DMS79 treated with DMSO at 0.1 percent for 48 hours (cell line): ENCODE data around the gene KHK.
A peak's percentile ranks its signal among the peaks of the same experiment; 100 is the strongest.

Source experiments
- DNase-seq: peaks from one replicate; lab custom pipeline; 2025; lab: John Stamatoyannopoulos, UW

KHK gene

DNA sequence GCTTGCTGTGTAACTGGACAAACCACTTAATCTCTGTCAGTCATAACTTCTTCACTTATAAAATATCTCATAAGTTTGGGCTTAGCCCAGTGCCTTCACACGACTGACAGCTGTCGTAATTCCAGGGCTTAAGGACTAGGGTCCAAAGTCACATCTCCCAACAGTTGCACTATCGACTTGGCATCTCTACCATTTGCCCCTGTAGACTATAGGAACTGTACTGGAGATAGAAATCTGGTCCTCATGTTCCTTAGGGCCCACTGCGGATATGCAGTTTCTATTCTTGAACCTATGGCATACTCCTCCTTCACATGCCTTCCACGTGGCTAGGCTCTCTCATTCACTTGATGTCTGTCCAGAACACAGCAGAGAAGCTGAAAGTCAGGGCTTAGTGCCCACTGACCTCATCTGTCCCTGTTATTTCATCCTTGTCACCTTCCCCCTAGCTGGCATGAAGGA, 39.7 kb downstream of the KHK start:
- DNase-seq, result no peak

DNA sequence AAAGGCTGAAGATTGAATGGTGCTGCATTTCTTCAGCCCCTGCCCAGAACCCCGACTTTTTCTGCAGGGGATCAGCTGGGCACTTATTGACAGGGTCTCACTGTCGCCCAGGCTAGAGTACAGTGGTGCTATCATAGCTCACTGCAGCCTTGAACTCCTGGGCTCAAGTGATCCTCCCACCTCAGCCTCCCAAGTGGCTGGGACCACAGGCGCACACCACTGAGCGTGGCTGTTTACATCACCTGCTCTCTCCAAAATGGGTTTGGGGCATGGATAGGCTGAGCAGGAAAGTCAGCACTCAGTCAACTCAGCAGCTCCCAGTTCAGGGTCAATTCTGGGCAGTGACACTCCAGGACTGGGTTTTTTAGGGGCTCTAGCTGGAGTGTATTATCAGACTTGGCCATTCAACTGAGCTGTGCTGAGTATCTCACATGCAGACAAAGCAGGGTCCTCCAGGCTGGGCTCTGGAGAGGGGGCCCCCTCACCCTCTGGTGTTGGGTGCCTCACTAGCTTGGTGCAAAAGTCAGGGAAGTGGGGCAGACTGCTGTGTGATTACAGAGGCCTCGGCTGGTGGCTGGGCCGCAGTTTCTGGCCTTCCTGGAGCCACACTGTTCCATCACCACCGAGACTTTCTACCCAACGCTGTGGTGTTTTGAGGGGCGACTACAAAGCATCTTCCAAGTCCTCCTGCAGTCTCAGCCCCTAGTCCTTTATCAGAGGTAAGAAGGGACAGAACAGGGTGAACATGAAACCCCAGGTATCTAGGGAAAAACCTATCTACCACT, 41.5 kb downstream of the KHK start:
- DNase-seq, result no peak

DNA sequence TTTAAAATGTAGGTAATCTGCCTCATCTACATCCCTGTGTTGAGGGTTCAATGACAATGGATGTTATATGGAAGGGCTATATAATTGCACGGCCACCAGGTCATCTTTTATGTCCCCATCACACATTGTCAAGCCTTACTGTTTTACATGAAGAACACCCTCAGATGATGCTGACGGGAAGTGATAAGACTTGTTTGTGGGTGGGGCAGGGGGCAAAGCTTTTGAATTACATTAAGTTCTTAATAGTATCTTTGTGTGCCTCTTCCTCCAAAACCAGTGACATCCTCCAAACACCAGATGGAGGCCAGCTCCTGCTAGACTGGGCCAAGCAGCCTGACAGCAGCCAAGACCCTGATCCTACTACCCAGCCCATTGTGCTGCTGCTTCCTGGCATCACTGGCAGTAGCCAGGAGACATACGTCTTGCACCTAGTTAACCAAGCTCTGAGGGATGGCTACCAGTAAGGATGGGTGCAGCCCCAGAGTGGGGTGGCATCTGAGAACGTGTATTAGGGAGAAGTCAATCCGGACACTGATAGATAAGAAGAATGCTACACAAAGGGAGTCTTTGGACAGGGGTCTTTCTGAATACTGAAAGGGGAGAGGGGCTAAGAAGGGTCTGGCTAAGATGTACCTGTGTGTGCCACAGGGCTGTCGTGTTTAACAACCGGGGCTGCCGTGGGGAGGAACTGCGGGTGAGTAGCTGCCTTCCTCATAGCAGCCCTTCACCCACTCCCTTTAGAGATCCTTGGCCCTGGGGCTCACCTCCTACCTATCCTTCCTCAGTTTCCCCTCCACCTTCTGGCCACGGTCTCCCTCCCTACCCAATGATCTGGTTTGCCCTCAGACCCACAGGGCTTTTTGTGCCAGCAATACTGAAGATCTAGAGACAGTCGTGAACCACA, 42.3 kb downstream of the KHK start:
- no peak for DNase-seq

DNA sequence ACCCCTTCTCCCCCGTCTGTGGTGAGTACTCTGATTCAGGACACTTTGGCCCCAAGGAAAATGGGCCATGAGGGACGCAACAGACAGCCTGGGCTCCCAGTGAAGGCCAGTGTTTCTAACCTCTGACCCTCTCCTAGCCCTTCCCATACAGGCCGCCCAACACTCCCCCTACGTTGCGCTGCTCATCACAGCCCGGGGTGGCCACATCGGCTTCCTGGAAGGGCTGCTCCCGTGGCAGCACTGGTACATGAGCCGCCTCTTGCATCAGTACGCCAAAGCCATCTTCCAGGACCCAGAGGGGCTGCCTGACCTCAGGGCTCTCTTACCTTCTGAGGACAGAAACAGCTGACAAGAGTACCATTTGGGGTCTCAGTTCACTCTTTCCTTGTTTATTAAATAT, 43.8 kb downstream of the KHK start:
- no peak for DNase-seq

DNA sequence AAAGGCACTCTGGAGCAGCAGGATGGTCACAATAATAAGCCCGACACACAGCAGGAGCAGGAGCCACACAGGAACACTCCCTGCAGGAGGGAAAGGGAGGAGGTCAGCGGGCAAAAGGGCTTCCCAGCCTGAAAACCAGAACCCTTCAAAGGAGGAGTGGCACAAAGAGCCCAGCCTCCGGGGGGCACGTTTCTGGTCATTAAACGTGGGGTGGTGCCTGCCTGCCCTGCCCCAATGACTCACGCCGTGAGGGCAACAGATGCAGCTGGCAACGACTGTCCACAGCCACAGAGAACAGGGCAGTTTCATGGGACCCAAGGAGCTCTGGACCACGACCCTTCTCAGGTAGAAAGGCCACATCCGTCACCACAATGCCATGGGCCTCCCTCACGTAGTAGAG, 44.9 kb downstream of the KHK start:
- DNase-seq, result no peak

DNA sequence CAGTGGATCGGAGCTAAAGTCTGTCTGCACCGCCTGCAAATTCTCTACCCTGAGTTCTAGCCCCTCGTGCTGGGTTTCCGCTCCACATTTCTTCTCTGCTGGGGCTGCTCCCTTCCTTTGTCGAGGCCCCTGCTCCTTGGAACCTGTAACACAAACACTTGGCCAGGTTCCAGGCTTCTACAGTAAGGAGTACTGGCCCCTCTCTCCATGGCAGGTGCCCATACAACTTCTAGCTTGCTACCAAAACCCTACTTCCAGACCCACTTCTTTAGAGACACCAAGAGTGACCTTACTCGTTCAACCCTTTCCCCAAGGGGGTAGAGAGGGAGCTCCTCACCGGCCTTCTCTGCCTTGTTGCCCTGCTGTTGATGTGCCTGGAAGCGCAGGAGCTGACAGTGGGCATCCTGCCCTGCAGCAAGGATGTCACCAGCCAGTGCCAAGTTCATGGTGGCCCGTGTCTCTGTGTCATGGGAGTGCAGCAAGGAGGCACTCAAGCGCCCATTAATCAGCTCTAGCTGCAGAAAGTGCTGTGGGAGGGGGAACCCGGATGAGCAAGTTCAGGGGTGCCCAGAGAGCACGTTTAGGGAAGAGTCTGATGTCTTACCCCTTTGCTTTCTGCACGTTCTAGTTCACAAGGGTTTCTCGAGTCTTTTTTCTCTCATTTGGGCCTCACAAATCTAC, 46.8 kb downstream of the KHK start:
- DNase-seq, result no peak

DNA sequence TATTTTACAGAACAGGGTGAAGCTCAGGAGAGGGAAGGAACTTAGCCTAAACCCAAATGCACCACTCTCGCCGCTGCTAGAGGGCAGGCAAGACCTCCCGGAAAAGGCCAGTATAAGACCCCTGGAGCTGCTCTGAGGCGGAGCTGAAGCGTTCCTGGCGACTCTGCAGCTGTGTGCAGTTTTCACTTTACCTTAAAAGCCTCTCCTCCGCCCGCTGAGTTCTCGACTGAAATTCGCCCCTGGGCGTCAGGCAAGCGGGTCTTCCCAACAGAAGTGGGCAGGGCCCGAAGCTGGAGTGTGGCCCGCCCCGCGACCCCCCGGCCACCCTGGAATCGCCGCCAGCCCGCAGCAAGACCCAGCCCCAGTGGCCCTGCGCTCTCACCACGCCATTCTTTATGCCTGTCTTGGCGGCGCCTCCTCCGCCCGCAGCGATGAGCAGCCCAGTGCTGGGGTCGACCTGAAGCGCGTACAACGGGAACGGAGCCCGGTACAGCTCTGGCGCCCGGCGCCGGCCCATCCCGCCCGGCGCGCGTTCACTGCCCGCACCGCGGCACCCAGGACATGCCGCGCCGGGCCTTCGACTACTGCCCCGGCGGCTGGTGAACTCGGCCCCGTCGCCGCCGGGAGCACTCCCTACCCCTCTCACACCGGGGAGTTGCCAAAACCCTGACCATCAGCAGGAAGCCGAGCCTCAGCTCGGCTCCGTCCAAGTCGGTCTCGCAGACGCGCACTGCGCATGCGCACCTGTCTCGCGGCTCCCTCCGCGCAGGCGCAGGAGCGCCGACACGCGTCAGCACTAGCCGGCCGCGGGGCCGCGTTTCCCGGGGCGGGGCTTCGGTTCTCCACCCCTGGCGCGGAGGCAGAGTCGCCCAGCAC, 47.6 kb downstream of the KHK start, which contains the start of gene PREB:
TSS of gene PREB (minus strand) at position 732 of the 876 bp plus-strand sequence. CDS start at position 517, 215 bp downstream.
- DNase-seq, result peak; percentile 96

DNA sequence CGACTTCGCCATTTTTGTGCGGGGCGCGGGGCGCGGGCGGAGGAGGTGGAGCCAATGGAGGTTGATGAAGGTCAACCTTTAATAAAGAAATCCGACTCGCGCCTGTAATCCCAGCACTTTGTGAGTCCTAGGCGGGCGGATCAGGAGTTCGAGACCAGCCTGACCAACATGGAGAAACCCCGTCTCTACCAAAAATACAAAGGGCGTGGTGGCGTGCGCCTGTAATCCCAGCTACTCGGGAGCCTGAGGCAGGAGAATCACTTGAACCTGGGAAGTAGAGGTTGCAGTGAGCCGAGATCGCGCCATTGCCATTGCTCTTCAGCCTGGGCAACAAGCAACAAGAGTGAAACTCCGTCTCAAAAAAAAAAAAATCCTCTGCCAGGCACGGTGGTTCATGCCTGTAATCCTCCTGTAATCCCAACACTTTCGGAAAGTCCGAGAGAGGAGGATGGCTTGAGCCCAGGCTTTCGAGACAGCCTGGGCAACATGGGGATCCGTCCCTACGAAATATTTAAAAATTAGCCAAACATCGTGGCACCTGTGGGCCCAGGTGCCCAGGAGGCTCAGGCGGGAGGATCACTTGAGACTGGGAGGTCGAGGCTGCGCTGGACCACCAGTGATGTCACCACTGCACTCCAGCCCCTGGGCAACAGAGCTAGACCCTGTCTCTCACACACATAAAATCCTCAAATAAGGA, 48.4 kb downstream of the KHK start:
- DNase-seq, result no peak

DNA sequence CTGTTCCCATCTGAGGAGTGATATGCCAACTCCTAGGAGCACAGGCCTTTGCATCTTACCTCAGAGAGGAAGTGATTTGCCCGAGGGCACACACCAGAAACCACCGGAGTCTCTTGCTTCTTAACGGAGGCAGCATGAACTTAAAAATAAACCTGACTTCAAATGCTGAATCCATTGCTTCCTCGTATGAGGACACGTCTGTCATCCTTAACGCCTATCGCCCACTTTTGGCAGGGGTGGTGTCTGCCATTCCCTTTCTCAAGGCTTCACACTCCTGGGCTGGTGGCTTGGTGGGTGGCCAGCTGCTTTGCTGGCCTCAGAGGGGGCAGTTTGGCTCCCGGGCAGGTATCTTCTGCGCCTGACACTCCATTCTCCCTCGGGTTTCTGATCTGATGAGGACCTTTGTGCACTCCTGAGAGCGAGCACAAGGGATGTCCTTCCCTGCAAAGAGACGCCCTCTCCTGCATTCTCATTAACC, 48.9 kb downstream of the KHK start:
- no peak for DNase-seq

DNA sequence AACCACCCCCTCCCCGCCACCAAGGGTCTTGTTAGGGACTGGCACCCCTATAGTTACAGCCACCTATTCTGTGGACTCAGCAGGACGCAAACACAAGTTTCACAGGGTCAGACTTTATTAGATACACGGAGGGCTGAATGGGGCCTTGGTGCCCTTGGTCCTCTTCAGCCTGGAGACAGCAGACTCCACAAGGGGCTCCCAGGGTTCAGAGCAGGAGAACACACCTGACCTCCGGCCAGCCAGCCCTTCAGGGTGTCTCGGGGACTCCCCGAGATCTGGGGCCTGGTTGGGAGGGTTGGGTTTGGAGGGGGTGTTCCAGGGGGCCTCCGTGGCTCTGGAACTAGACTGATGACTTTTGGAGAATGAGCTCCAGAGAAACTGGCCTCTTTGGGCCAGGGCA, 50.2 kb downstream of the KHK start:
- DNase-seq, result no peak

DNA sequence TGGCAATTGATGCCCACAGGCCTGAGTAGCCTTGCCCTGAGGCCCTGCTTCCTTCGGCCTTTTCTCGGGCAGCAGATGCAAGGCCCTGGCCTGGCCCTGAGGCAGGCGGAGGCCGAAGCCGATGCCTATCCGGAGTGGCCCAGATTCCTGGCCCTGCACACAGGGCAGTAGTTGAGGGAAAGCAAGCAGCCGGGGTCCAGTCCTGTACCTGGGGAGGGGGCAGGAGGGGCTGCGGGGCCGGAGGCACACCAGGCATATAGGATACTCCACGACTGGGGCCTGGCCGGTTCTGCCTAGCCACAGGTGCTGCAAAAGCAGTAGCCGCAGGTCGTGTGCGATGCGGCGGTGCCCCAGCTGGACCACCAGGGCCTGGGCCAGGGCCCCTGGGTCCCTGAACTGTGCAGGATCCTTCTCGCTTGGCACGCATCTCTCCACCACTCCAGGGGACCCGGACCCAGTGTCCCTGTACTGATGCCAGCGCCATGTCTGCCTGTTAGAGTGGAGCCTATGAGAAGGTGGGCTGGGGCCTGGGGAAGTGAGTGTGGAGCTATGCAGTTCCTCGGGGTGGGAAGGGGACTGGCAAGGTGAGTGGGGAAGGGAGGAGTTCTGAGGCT, 50.9 kb downstream of the KHK start:
- no peak for DNase-seq

DNA sequence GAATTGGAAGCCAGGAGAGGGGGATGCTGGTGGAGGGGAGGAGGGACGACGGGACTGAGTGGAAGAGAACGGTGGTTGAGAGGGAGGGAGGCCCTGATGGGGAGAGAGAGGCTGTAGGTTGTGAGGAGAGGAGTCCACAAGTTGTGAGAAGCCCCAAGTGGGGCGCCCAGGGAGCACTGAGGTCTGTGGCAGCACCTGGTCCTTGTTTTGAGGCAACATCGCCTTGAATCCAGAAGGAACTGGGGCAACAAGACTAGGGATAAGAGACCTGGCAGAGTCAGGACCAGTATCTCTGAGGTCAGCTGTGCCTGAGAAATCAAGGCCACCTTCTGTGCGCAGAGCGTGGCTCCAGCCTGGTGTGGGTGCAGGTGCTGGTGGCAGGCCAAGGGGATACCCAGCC, 51.5 kb downstream of the KHK start:
- no peak for DNase-seq

DNA sequence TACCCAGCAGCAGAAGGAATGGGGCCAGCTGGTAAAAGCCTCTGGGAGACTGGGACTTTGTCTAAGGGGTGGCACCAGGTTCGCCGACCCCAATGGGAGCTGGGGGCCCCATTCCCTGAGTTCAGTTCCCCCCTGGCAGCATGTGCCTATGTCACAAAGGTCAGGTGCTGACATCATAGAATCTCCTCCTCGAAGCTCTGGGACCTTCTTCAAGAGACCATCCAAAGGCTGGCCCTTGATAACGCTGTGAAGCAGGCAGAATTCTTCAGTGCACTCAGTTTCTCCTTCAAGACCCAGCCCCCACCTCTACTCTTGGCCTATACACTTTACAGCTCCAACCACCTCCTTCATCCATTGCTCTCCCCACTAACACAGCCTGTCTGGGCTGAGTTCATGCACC, 52.7 kb downstream of the KHK start, which contains the start of gene PRR30:
TSS of gene PRR30 (minus strand) at position 101 of the 400 bp plus-strand sequence. CDS start 1,081 bp downstream, outside the sequence.
- DNase-seq, result no peak

DNA sequence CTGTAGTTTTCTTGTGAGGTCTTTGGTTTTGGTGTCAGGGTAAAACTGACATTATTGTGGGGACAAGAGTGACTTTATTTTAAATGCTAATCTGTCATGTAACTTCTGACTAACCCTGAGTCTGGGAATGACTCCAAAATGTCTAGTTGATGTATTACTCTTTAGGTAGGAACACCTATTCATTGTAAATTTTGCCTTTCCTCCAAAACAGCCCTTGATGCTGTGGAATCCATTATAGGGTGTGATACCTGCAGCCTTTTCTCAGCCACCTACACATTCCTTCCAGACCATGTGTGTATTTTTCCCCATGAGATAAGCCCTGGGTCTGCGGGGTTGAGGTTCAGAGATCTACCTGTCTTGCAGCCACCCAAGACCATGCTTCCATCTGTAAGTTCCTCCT, 56.7 kb downstream of the KHK start:
- DNase-seq, result no peak

DNA sequence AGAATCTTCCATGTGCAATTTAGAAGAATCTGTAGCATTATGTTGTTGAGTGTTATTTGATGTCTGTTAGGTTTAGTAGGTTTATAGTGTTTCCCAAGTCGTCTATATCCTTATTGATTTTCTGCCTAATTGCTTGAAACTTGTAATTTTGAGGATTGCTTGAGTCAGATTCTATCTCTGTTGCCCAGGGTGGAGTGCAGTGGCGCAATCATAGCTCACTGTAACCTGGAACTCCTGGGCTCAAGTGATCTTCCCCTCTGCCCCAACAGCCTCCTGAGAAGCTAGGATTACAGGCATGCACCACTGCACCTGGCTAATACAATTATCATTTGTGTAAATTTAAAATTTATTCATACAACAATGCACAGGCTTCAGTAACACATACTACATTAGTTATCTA, 59.1 kb downstream of the KHK start:
- DNase-seq, result no peak

DNA sequence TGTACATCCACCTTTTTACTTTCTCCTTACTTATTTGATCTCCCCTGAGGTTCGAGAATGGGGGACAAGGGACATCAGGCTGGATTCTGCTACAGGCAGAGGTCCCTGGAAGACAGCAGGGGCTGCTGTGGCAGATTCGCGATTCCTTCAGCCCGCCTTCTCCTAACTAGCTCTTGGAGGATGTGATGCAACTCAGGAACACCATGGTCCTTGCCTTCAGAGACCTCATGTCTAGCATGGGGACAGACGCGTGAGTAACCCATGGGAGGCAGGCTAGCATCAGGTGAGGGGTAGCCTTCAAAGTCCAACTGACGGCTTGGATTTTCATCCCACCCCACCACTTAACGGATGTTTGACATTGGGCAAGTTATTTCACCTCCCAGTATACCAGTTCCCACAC, 61.4 kb downstream of the KHK start:
- no peak for DNase-seq

DNA sequence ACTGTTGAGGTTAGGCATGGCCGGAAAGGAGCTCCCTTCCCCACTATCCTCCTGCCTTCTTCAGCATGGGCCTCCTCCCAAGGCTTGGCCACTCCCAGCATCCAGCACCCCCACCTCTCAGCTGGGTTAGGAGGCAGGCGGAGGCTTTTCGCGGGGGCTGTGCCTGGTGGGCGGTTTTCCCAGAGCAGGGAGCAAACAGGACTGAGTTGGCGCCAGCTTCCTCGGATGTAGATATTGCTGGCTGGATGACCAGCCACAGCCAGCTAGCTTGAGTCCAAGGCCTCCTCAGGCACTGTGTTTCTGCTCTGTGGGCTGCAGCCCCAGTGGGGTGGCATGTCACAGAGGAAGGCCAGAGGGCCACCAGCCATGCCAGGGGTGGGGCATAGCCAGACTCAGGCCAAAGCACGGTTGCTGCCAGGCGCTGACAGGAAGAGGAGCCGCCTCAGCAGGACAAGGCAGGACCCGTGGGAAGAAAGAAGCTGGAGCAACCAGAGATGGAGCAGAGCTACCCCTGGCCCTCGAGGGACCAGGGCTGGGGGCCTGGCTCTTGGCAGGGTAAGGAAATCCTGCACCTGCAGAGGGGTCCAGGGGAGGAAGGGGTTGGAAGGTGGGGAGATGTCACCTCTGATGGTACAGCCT, 62.3 kb downstream of the KHK start, which contains the start of gene TCF23:
TSS of gene TCF23 (plus strand) at position 204 of the 639 bp plus-strand sequence. CDS start at position 334, 130 bp downstream.
- no peak for DNase-seq

DNA sequence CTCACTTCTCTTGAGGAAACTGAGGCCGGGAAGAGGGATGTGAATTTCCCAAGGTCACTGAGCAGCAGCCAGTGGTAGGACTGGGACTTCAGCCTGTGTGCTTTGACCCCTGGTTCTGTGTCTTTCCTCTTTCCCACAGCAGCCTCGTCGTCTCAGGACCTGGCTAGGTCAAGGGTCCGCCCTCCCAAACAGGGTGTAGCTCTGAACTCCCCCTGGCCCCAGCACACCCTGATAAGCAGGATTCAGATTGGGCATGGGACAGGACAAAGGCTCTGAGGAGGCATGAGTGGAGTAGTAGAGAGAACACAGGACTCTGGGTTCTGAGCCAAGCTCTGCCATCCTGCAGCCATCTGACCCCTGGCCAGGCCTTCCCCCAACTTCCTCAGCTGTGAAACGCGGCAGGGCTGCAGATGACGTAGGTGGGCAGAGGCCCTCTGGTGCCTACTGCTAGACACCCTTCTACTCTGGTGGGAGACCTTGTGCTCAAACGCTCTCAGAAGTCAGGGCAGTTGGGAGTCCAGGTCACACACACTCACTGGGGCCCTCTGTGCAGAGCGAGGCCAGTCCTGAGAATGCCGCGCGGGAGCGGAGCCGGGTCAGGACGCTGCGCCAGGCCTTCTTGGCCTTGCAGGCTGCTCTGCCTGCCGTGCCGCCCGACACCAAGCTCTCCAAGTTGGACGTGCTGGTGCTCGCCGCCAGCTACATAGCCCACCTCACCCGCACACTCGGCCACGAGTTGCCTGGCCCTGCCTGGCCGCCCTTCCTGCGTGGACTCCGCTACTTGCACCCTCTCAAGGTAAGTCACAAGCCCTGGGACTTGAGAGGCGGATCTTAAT, 63.2 kb downstream of the KHK start:
- no peak for DNase-seq
